Activated naive CD4-positive, alpha-beta T cell treated with anti-CD3 and anti-CD28 coated beads, Interleukin-2, amount 50 U/mL, for 72 hours (primary cell): Measurements from ENCODE around the gene GABRP. TPM values are rescaled to one million over a fixed set of nuclear protein-coding genes. Genes with fewer than 3 reads are reported as not detected.

Source experiments
- ATAC-seq, 2 donors: fragments of 150-1000 bp; cut with Tn5 transposase; 2 replicates each; pipeline ENCODE4 v1.10.0; 2021; ENCODE audit warnings: mild to moderate bottlenecking in 2 of 2, moderate library complexity in 2 of 2
- DNase-seq, 2 donors: peaks; one replicate each; pipeline ENCODE4 v3.0.0; 2021 to 2022; ENCODE audit warnings: low spot score in 2 of 2
- H3K27ac Mint-ChIP-seq, 2 donors: one replicate each; pipeline ENCODE4 v1.8.0; 2022; ENCODE audit warnings: mild to moderate bottlenecking in 2 of 2, mixed read lengths in 2 of 2
- H3K36me3 Mint-ChIP-seq, 2 donors: one replicate each; pipeline ENCODE4 v1.8.0; 2022; ENCODE audit warnings: mixed read lengths in 2 of 2
- H3K9me3 Mint-ChIP-seq, 2 donors: one replicate each; pipeline ENCODE4 v1.8.0; 2022; ENCODE audit warnings: mixed read lengths in 2 of 2
- total RNA-seq, 2 donors: library from RNA; stranded (reverse); gene quantifications; one replicate each; pipeline ENCODE4 v1.2.3, GENCODE V29; 2022

GABRP gene
- total RNA-seq, 2 donors from 2014 or later, result not detected

- Mint-ChIP-seq H3K27ac (no peak overlapping the region), H3K36me3 (peaks cover 27 to 33% of the 10 kb centered on the region in 2 donors), H3K9me3 (peaks cover 32 to 33% of the 10 kb centered on the region in 2 donors)
- DNase-seq (no peak), ATAC-seq (no peak)
These were observed 80.1 kb downstream of the GABRP start for GRCh38 chr5:170863646-170864045.

Other genes starting within 250 kb of the GABRP start
- not detected for gene RANBP17, start 78.3 kb downstream of the GABRP start, total RNA-seq